ENCODE results near the gene IRX5.

GRCh38 chr16:54933281-54934011, 2.8 kb downstream of the IRX5 start:
- TF ChIP-seq POLR2A (IDR thresholded peaks at IDR 0.05) (no peak), CTCF (IDR thresholded peaks at IDR 0.05) (no peak), POLR2AphosphoS5 (IDR thresholded peaks at IDR 0.05) (no peak)

All from stomach (tissue), 4 donors.